ENCODE results near the gene GLI2. TPM values are rescaled to one million over a fixed set of nuclear protein-coding genes. Genes with fewer than 3 reads are reported as not detected.

GLI2 gene
- total RNA-seq, 2 experiments from 2014 or later = not detected

DNA sequence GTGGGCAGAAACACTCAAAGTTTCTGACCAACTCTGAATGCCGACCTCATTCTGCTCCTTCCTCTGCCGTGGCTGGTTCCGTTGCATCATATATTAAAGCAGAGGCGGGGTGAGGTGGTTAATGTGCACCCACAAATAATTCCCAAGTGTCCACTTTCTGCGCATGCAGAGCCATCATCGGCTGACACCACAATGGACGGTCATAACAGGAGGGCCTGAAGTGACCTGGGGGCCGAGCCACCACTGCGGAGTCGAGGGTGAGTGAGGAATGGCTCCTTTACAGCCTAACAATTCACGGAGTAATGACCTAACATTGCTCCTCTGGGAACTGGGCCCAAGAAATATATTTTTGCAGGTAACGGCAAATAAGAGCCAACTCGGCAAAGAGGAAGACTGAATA is 32.9 kb upstream of the GLI2 start:
- H2AFZ ChIP-seq (ENCODE audit: low read length) = no peak overlapping the region
- H3K36me3 ChIP-seq (ENCODE audit: insufficient read depth, low read length) = no peaks in the 10 kb centered on the region
- H3K4me2 ChIP-seq (ENCODE audit: low read length) = no peak overlapping the region
- H3K79me2 ChIP-seq (ENCODE audit: insufficient read depth, low read depth, low read length) = no peaks in the 10 kb centered on the region
- H3K4me1 ChIP-seq (ENCODE audit: insufficient read depth, low read length, poor library complexity, severe bottlenecking) = no peaks in the 10 kb centered on the region
- POLR2A ChIA-PET = no interaction called here
- H3K9me3 ChIP-seq (ENCODE audit: low read length) = no peaks in the 10 kb centered on the region
- intact Hi-C loops (cut with micrococcal nuclease; ENCODE audit: unreplicated experiment) = no loop called here
- H3K4me3 ChIP-seq (ENCODE audit: low read depth, low read length, poor library complexity, severe bottlenecking) = no peak overlapping the region
- no peak for TF ChIP-seq EZH2phosphoT487 (IDR thresholded peaks at IDR 0.05; ENCODE audit: borderline replicate concordance, low read depth, low read length)
- TF ChIP-seq, protein P1, sequence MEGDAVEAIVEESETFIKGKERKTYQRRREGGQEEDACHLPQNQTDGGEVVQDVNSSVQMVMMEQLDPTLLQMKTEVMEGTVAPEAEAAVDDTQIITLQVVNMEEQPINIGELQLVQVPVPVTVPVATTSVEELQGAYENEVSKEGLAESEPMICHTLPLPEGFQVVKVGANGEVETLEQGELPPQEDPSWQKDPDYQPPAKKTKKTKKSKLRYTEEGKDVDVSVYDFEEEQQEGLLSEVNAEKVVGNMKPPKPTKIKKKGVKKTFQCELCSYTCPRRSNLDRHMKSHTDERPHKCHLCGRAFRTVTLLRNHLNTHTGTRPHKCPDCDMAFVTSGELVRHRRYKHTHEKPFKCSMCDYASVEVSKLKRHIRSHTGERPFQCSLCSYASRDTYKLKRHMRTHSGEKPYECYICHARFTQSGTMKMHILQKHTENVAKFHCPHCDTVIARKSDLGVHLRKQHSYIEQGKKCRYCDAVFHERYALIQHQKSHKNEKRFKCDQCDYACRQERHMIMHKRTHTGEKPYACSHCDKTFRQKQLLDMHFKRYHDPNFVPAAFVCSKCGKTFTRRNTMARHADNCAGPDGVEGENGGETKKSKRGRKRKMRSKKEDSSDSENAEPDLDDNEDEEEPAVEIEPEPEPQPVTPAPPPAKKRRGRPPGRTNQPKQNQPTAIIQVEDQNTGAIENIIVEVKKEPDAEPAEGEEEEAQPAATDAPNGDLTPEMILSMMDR (conservative IDR thresholded peaks at IDR 0.05; ENCODE audit: low read length) = no peak
- CTCF ChIA-PET (ENCODE audit: unreplicated experiment) = no interaction called here
- no peaks in the 10 kb centered on the region; the same call in 1 of the 2 replicates for H4K20me1 ChIP-seq (ENCODE audit: insufficient read depth, low read length)
- BruUV-seq (replicated peaks) = no TSS peak
- no peak for DNase-seq (ENCODE audit: low spot score)
- H3K27ac ChIP-seq (ENCODE audit: low read depth, low read length, poor library complexity, severe bottlenecking) = no peak overlapping the region
- no peaks in the 10 kb centered on the region for H3K9me2 ChIP-seq (ENCODE audit: insufficient read depth, low read length)

DNA sequence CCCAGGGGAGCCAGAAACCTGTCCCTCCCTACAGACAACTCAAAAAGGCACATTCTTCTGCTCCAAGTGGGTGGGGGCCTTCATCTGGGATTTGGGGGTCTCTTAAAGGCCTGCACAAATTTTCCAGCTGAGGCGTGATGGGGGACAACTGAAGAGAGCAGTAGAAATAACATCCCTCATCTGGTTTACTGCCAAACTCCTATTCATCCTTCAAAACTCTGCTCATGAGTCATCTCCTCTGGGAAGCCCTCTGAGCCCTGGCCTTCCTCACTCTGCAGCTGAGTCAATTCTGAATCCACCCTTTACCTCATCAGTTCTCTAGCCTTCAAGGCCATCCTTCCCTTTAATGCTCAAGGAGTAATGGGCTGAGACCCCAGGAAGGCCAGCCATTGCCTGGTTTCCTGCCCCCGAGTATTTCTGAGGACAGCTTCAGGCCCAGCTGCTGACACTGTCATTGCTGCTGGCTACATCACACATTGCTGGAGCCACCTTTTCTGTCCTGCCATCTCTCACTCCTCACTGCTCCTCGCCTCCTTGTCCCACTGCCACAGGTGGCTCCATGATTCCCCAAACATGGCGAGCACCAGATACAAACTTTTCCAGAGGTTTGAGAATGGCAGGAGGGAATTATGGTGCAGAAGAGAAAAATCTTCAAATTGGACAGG is 32.2 kb upstream of the GLI2 start:
- ChIA-PET POLR2A (no interaction called here), CTCF (ENCODE audit: unreplicated experiment) (no interaction called here)
- intact Hi-C loops (cut with micrococcal nuclease; ENCODE audit: unreplicated experiment) = no loop called here

GRCh38 chr2:120704696-120705095 is 31.0 kb upstream of the GLI2 start:
- Histone ChIP-seq H3K79me2 (ENCODE audit: insufficient read depth, low read depth, low read length) (no peaks in the 10 kb centered on the region), H3K9me2 (ENCODE audit: insufficient read depth, low read length) (no peaks in the 10 kb centered on the region), H4K20me1 (ENCODE audit: insufficient read depth, low read length) (no peaks in the 10 kb centered on the region; the same call in 1 of the 2 replicates), H3K27ac (ENCODE audit: low read depth, low read length, poor library complexity, severe bottlenecking) (no peak overlapping the region), H2AFZ (ENCODE audit: low read length) (no peak overlapping the region), H3K9me3 (ENCODE audit: low read length) (no peaks in the 10 kb centered on the region), H3K4me1 (ENCODE audit: insufficient read depth, low read length, poor library complexity, severe bottlenecking) (no peaks in the 10 kb centered on the region), H3K4me2 (ENCODE audit: low read length) (no peak overlapping the region), H3K4me3 (ENCODE audit: low read depth, low read length, poor library complexity, severe bottlenecking) (no peak overlapping the region), H3K36me3 (ENCODE audit: insufficient read depth, low read length) (no peaks in the 10 kb centered on the region)
- TF ChIP-seq, protein P1 (conservative IDR thresholded peaks at IDR 0.05; ENCODE audit: low read length) = no peak
- no peak for TF ChIP-seq EZH2phosphoT487 (IDR thresholded peaks at IDR 0.05; ENCODE audit: borderline replicate concordance, low read depth, low read length)
- no peak for DNase-seq (ENCODE audit: low spot score)
- intact Hi-C loops (cut with micrococcal nuclease; ENCODE audit: unreplicated experiment) = no loop called here
- ChIA-PET CTCF (ENCODE audit: unreplicated experiment) (interaction anchor here (0.6 kb wide), 1 partner anchor 33 kb away, joined by 4 read pairs; no protein-coding TSS in a partner anchor), POLR2A (no interaction called here)
- BruUV-seq (replicated peaks) = no TSS peak

More for the DNA sequence above, 32.2 kb upstream of the GLI2 start:
- Histone ChIP-seq H3K79me2 (ENCODE audit: insufficient read depth, low read depth, low read length) (no peaks in the 10 kb centered on the region), H3K4me3 (ENCODE audit: low read depth, low read length, poor library complexity, severe bottlenecking) (no peak overlapping the region), H3K4me2 (ENCODE audit: low read length) (no peak overlapping the region), H3K4me1 (ENCODE audit: insufficient read depth, low read length, poor library complexity, severe bottlenecking) (no peaks in the 10 kb centered on the region), H2AFZ (ENCODE audit: low read length) (no peak overlapping the region), H3K27ac (ENCODE audit: low read depth, low read length, poor library complexity, severe bottlenecking) (no peak overlapping the region), H3K9me2 (ENCODE audit: insufficient read depth, low read length) (no peaks in the 10 kb centered on the region), H4K20me1 (ENCODE audit: insufficient read depth, low read length) (no peaks in the 10 kb centered on the region; the same call in 1 of the 2 replicates), H3K36me3 (ENCODE audit: insufficient read depth, low read length) (no peaks in the 10 kb centered on the region), H3K9me3 (ENCODE audit: low read length) (no peaks in the 10 kb centered on the region)
- TF ChIP-seq, protein P1 (conservative IDR thresholded peaks at IDR 0.05; ENCODE audit: low read length) = no peak
- no peak for TF ChIP-seq EZH2phosphoT487 (IDR thresholded peaks at IDR 0.05; ENCODE audit: borderline replicate concordance, low read depth, low read length)
- DNase-seq (ENCODE audit: low spot score) = no peak
- BruUV-seq (replicated peaks) = no TSS peak
